Measurements from ENCODE around the gene POU4F3.

The POU4F3 gene

DNA sequence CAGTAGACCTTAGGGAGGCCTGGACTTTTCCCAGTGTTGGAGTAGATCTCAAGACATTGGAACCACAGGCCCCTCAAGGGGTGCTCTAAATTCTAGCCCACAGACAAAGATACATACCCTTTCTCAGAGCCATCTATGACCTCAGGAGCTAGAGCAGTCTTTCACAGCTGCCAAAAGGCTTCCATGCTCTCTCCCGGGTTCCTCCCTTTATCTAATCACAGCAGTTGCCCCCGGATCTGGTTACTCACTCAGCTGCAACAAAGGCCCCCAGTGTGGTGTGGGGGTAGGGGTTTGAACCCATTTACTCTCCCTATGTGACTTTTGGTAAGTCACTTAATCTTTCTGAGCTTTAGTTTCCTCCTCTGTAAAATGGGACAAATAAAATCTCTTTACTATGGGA is 27.0 kb downstream of the POU4F3 start:
- no peaks in the 10 kb centered on the region for H3K36me3 ChIP-seq (ENCODE audit: control insufficient read depth, low read depth, low read length)
- H3K9me3 ChIP-seq (ENCODE audit: control insufficient read depth, low read depth, low read length) = no peaks in the 10 kb centered on the region
- H3K27me3 ChIP-seq (ENCODE audit: control insufficient read depth, insufficient read depth, low read length) = no peaks in the 10 kb centered on the region
- no peak overlapping the region for H3K27ac ChIP-seq (ENCODE audit: low read length)
- H3K4me3 ChIP-seq (ENCODE audit: low read length) = no peak overlapping the region
- H3K9ac ChIP-seq (ENCODE audit: low read length) = no peak overlapping the region
- H3K4me1 ChIP-seq (ENCODE audit: control insufficient read depth, low read depth, low read length) = peaks cover 3% of the 10 kb centered on the region

DNA sequence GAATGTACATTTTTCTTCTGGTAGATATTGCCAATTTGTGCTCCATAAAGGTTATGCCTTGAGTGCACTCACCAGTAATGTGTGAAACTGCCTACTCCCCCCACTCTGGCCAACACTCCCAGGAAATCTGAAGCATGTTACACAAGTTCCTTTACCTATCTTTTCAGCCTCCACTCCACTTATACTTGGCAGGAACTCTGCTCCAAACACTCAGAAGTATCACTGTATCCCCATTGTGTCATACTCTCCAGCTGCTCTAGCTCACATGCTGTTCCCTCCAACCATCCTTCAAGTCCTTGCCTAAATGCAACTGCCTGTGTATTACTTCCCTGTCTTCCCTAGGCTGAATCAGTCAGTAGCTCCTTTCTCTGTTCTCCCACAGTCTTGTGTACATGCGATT is 28.3 kb downstream of the POU4F3 start:
- Histone ChIP-seq H3K27me3 (ENCODE audit: control insufficient read depth, insufficient read depth, low read length) (no peaks in the 10 kb centered on the region), H3K27ac (ENCODE audit: low read length) (no peak overlapping the region), H3K36me3 (ENCODE audit: control insufficient read depth, low read depth, low read length) (no peaks in the 10 kb centered on the region), H3K9me3 (ENCODE audit: control insufficient read depth, low read depth, low read length) (no peaks in the 10 kb centered on the region), H3K9ac (ENCODE audit: low read length) (no peak overlapping the region), H3K4me3 (ENCODE audit: low read length) (no peak overlapping the region), H3K4me1 (ENCODE audit: control insufficient read depth, low read depth, low read length) (peaks cover 3% of the 10 kb centered on the region)

DNA sequence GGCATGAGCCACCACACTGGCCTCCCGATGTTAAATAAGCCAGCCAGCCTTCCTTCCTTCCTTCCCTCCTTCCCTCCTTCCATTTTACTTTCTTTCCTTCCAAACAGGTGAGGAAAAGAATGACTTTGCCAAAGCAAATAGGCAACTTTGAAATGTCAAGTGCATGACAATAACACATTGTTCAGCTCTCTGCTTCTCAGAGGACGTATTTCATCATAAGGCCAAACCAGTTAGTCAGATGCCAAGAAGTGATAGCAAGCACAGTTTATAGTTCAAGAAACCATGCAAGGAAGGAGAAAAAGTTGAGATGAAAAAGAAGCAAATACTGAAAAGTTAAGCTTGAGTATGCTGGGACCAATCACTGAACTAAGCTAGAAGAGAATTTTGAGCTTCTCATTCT is 29.5 kb downstream of the POU4F3 start:
- Histone ChIP-seq H3K4me3 (ENCODE audit: low read length) (no peak overlapping the region), H3K27ac (ENCODE audit: low read length) (no peak overlapping the region), H3K4me1 (ENCODE audit: control insufficient read depth, low read depth, low read length) (peaks cover 3% of the 10 kb centered on the region), H3K27me3 (ENCODE audit: control insufficient read depth, insufficient read depth, low read length) (no peaks in the 10 kb centered on the region), H3K9me3 (ENCODE audit: control insufficient read depth, low read depth, low read length) (no peaks in the 10 kb centered on the region), H3K9ac (ENCODE audit: low read length) (no peak overlapping the region), H3K36me3 (ENCODE audit: control insufficient read depth, low read depth, low read length) (no peaks in the 10 kb centered on the region)

DNA sequence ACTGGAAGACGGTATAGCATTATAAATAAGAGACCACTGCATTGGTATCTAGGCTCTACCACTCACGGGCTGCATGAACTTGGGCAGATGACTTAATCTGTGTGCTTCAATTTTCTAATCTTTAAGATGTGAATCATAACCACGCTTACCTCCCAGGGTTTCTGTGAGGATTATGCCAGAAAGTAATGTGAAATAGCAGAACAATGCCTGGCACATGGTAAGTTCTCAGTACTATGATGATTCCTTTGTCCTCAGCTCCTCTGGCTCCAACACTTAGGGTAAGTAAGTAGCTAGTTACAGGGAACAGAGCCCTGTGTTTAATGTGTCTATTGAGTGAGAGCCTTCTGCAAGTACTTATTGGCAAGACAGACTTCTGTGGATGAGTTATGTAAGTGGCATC is 31.1 kb downstream of the POU4F3 start:
- Histone ChIP-seq H3K27ac (ENCODE audit: low read length) (no peak overlapping the region), H3K4me1 (ENCODE audit: control insufficient read depth, low read depth, low read length) (peaks cover 3% of the 10 kb centered on the region), H3K27me3 (ENCODE audit: control insufficient read depth, insufficient read depth, low read length) (no peaks in the 10 kb centered on the region), H3K9ac (ENCODE audit: low read length) (no peak overlapping the region), H3K36me3 (ENCODE audit: control insufficient read depth, low read depth, low read length) (no peaks in the 10 kb centered on the region), H3K9me3 (ENCODE audit: control insufficient read depth, low read depth, low read length) (no peaks in the 10 kb centered on the region), H3K4me3 (ENCODE audit: low read length) (no peak overlapping the region)

DNA sequence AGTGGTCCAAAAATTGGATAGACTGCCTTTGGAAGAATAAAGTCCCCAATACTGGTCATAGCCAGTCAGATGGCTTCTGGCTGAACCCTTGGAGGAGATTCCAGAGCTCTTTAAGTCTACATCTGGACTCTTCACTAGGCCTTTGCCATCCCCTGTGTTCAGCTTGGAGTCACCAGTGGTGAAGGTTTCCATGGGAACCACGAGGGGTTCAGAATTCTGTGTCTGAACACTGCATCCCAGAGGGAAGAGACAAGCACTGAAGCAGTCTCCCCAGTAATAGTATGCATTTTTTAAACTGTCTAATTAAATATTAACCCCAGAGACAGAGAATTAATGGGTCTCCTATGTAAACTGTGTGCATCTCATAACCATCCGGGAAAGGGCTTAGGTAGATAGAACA is 38.2 kb downstream of the POU4F3 start:
- no peaks in the 10 kb centered on the region for H3K27me3 ChIP-seq (ENCODE audit: control insufficient read depth, insufficient read depth, low read length)
- no peaks in the 10 kb centered on the region for H3K9me3 ChIP-seq (ENCODE audit: control insufficient read depth, low read depth, low read length)
- H3K4me1 ChIP-seq (ENCODE audit: control insufficient read depth, low read depth, low read length) = no peaks in the 10 kb centered on the region
- no peaks in the 10 kb centered on the region for H3K36me3 ChIP-seq (ENCODE audit: control insufficient read depth, low read depth, low read length)
- no peak overlapping the region for H3K4me3 ChIP-seq (ENCODE audit: low read length)
- H3K27ac ChIP-seq (ENCODE audit: low read length) = no peak overlapping the region
- no peak overlapping the region for H3K9ac ChIP-seq (ENCODE audit: low read length)

DNA sequence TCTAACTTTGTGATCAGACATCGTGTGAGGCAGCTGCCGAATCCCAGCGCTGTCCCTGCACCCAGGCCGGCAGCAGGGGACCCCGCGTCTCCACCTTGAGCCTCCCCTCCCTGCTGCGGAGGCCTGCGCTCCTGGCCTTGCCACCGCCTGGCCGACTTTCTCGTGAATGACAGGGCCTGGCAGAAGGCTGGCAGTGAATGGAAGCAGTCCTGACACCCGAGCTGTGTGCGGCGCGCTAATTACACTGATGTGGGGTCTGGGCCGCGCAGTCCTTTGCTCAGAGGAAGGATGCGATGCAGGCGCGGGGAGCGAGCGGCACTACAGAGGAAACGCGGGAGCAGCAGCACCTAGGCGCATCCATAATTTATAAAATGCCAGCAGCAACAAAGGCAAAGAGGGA is 40.3 kb downstream of the POU4F3 start:
- Histone ChIP-seq H3K4me1 (ENCODE audit: control insufficient read depth, low read depth, low read length) (no peaks in the 10 kb centered on the region), H3K4me3 (ENCODE audit: low read length) (no peak overlapping the region), H3K9ac (ENCODE audit: low read length) (no peak overlapping the region), H3K27me3 (ENCODE audit: control insufficient read depth, insufficient read depth, low read length) (no peaks in the 10 kb centered on the region), H3K9me3 (ENCODE audit: control insufficient read depth, low read depth, low read length) (no peaks in the 10 kb centered on the region), H3K36me3 (ENCODE audit: control insufficient read depth, low read depth, low read length) (no peaks in the 10 kb centered on the region), H3K27ac (ENCODE audit: low read length) (no peak overlapping the region)

DNA sequence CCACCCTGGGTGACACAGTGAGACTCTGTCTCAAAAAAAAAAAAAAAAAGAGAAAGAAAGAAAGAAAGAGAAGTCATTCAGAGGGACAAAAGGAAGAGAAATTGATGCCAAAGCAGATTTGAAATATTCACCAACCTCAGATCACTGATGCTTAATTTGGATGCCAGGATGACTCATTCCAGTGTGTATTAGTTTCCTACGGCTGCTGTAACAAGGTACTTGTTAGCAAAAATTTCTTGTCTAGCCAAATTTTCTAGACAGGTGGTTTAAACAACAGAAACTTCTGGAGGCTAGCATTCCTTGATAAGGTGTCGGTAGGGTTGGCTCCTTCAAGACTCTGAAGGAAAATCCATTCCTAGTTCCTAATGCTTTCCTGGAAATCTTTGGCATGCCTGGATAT is 42.1 kb downstream of the POU4F3 start:
- H3K9me3 ChIP-seq (ENCODE audit: control insufficient read depth, low read depth, low read length) = no peaks in the 10 kb centered on the region
- H3K4me1 ChIP-seq (ENCODE audit: control insufficient read depth, low read depth, low read length) = no peaks in the 10 kb centered on the region
- no peaks in the 10 kb centered on the region for H3K36me3 ChIP-seq (ENCODE audit: control insufficient read depth, low read depth, low read length)
- no peak overlapping the region for H3K27ac ChIP-seq (ENCODE audit: low read length)
- H3K4me3 ChIP-seq (ENCODE audit: low read length) = no peak overlapping the region
- H3K27me3 ChIP-seq (ENCODE audit: control insufficient read depth, insufficient read depth, low read length) = no peaks in the 10 kb centered on the region
- H3K9ac ChIP-seq (ENCODE audit: low read length) = no peak overlapping the region

DNA sequence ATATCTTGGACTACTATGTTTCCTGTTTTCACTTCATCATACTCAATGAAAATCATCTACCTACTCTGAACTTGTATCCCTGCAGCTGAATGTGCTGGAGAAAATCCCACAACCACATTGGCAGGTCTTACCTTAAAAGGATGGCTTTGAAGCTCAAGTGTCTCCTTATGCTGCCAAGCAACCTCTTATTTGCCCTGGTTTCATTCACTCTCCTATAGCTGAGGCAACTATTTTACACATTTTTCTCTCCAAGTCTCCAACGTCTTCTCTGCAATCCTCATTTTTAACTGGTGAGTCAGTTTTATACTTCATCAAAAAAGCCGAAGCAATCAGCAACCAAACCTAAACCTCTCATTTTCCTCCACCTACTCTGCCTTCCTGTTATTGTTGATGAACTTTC is 49.7 kb downstream of the POU4F3 start:
- no peaks in the 10 kb centered on the region for H3K9me3 ChIP-seq (ENCODE audit: control insufficient read depth, low read depth, low read length)
- no peak overlapping the region for H3K9ac ChIP-seq (ENCODE audit: low read length)
- H3K27ac ChIP-seq (ENCODE audit: low read length) = no peak overlapping the region
- no peaks in the 10 kb centered on the region for H3K36me3 ChIP-seq (ENCODE audit: control insufficient read depth, low read depth, low read length)
- no peaks in the 10 kb centered on the region for H3K4me1 ChIP-seq (ENCODE audit: control insufficient read depth, low read depth, low read length)
- H3K27me3 ChIP-seq (ENCODE audit: control insufficient read depth, insufficient read depth, low read length) = no peaks in the 10 kb centered on the region
- no peak overlapping the region for H3K4me3 ChIP-seq (ENCODE audit: low read length)

DNA sequence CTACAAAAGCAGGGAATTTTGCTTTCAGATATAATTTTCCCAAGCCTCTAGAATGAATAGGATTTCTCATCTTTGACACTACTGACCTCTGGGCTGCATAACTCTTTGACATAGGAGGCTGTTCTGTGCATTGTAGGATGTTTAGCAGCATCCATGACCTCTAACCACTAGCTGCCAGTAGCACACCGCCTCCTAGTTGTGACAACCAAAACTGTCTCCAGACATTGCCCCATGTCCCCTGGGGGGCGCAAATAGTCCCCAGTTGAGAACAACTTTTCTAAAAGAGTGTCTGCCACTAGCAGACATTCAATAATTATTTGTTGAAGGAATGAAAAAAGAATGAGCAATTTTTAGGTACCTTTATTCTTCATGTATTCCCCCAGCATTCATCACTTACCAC is 51.8 kb downstream of the POU4F3 start:
- no peaks in the 10 kb centered on the region for H3K36me3 ChIP-seq (ENCODE audit: control insufficient read depth, low read depth, low read length)
- H3K9me3 ChIP-seq (ENCODE audit: control insufficient read depth, low read depth, low read length) = no peaks in the 10 kb centered on the region
- no peaks in the 10 kb centered on the region for H3K27me3 ChIP-seq (ENCODE audit: control insufficient read depth, insufficient read depth, low read length)
- H3K27ac ChIP-seq (ENCODE audit: low read length) = no peak overlapping the region
- no peak overlapping the region for H3K4me3 ChIP-seq (ENCODE audit: low read length)
- H3K9ac ChIP-seq (ENCODE audit: low read length) = no peak overlapping the region
- H3K4me1 ChIP-seq (ENCODE audit: control insufficient read depth, low read depth, low read length) = no peaks in the 10 kb centered on the region

Measured in iPS-18a (cell line).